HG03354 (cell line): ENCODE measurements around the gene COPB2.
A peak's percentile ranks its signal among the peaks of the same experiment; 100 is the strongest.
"Not testable (repeated sequence)": the region's sequence is repeated elsewhere in the genome, so short reads cannot be mapped to it uniquely, and the experiment has no call there.

Source experiments
- ATAC-seq: cut with Tn5 transposase; IDR thresholded peaks from one replicate; pipeline ENCODE4 v1.9.1; 2021; ENCODE audit warnings: mild to moderate bottlenecking; ENCODE audit not compliant: unreplicated experiment, poor library complexity, severe bottlenecking

The COPB2 gene

DNA sequence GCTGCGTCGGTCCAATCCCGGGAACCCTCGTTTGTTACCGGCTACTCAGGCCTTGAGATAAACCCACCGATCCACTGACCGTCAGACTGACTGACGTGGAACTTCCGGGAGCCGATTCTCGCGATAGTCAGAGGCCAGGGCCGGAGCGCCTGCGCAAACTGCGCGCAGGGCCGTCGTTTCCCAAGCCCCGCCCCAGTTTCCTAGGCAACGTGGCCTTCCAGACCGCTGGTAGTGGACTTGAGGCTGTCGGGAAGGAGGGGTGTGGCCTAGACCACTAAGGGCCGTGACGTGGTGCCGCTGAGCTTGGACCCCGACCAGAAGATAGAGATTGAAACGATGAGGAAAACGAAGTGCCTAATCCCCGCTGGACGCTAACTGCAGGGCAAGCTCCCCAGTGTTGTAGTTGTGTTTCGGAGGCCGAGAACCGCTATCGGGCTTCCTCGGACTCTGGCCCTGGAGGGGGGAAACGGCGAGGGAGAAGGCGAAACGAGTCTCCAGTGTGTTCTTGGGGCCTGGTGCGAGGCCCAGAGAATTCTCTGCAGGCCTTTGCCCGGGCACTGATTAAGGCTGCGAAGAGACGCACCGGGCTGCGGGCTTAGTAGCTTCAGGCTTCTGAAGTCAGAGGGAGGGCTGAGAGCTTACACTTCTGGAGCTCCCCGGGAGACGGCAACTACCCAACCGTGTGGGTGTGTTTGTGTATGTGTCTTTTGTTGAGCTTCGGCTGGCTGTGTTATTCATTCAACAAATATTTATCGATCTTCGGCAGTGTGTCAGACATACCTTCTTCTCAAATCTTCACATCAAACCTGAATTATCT is at the start of gene COPB2:
Gene COPB2 (minus strand): TSS at position 96 of the 817 bp plus-strand sequence. CDS start 97 bp downstream, outside the sequence.
- ATAC-seq = peak; percentile 98

GRCh38 chr3:139434764-139435307 is 45.4 kb upstream of the COPB2 start:
- ATAC-seq = no peak

- no peak for ATAC-seq
These were observed 44.8 kb upstream of the COPB2 start for GRCh38 chr3:139434228-139434627.

DNA sequence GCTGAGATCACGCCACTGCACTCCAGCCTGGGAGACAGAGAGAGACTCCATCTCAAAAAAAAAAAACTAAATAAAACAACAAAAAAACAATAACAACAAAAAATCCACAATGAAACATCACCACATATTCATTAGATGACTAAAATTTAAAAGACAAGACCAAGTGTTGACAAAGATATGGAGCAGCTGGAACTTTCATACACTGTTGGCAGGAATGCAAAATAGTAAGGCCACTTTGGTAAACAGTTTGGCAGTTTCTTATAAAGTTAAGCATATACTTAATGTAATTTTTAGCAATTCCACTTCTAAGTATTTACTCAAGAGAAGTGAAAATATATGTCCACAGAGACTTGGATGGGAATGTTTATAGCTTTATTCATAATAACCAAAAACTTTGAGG is 43.6 kb upstream of the COPB2 start:
- no peak for ATAC-seq

DNA sequence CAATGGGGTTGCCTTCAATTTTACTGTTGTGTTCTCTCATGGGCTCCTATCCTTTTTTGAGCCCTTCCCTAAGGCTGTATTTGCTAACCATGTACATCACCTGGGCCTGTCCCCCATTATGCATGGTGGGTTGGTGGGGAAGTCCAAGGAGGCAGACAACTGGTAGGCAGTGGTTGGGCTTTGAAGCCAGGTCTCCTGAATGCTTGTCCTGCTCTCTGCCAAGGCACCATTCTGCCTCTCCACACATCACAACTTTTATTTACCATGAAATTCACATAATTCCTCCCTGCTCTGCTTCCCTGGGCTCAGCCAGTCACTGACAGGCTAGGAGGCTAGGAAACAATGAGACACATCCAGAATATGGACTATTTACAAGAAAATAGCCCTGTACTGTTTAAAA is 41.0 kb upstream of the COPB2 start:
- ATAC-seq = no peak

DNA sequence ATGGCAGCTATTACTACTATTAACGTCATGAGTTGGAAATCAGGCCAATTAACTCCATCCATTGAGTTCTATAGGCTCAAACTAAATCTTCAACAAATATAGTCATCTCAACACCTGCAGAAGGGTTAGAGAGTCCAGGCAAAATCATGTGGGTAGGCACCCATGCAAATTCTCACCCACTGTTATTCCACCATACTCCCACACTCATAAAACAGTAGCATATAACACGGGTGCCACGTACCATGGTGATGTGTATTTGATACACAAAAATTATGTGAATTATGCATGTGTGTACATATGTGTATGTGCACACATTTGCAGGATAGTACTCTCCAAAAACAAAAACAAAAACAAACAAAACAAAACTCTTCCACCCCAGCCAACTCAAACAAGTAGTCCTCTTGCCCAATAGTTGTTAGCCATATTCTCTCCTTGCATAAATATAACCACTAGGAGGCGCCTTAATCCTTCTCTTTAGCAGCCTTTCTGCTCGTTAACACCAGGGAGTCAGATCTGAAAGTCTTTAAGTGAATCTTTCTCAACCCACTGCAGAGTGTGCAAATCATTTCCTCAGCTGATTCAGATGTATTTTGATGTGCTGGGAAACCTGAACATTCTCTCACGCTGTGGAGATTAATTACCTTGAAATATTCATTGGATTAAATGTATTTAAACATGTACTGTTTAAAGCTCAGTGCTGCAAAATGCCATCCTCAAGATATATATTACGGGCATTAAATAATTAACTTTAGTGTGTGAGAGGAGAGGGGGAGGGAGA is 38.0 kb upstream of the COPB2 start:
- ATAC-seq = peak; percentile 89

GRCh38 chr3:139425745-139426400 is 36.4 kb upstream of the COPB2 start:
- no peak for ATAC-seq

DNA sequence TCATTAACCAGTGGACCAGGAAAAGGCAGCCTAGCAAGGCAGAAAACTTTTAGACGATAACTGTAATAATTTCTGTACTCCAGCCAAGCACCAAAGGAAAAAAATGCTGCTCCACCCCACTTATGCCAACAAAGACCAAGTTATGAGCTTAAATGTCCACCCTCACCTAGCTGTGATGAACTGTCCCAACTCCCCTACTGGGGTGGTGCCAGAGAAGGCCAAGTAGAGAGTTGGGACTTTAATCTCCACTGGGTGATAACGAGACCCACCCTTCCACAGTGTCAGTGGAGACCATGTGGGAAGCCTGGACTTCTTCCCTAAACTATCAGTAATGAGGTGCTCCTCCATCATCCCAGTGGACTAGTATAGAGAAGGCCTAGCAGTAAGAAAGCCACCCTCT is 33.8 kb upstream of the COPB2 start:
- ATAC-seq = no peak

GRCh38 chr3:139421460-139421859 is 32.0 kb upstream of the COPB2 start:
- no peak for ATAC-seq

DNA sequence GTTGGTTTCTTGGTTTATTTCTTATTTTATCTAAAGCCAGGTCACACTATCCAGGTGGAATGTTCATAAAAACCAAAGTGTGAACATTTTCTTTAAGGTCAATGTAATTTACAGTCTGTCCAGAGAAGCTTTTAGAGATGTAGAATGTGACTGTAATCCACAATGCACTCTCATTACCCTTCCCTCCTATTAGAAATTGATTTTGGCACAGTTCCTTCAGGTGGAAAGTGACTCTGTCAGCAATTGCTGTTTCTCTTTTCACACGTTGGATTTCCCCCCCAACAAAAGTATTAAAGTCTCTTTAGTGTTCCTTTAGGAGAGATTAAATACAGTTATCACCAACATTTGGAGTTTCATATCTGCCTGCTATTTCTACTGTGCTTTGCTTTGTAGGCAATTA is 31.6 kb upstream of the COPB2 start:
- no peak for ATAC-seq

GRCh38 chr3:139418144-139418543 is 28.7 kb upstream of the COPB2 start:
- no peak for ATAC-seq

DNA sequence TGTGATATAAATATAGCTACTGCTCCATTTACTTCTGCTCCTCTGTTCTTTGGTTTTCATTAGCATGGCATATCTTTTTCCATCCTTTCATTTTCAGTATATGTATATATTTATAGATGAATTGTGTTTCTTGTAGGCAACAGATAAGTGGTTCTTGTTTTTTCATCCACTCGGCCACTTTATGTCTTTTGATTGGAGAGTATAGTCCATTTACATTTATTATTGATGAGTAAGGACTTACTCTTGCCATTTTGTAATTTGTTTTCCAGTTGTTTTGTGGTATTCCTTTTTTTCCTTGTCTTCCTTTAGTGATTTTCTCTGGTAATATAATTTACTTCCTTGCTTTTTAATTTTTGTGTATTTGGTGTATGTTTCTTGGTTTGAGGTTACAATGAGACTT is 26.8 kb upstream of the COPB2 start:
- ATAC-seq = no peak

DNA sequence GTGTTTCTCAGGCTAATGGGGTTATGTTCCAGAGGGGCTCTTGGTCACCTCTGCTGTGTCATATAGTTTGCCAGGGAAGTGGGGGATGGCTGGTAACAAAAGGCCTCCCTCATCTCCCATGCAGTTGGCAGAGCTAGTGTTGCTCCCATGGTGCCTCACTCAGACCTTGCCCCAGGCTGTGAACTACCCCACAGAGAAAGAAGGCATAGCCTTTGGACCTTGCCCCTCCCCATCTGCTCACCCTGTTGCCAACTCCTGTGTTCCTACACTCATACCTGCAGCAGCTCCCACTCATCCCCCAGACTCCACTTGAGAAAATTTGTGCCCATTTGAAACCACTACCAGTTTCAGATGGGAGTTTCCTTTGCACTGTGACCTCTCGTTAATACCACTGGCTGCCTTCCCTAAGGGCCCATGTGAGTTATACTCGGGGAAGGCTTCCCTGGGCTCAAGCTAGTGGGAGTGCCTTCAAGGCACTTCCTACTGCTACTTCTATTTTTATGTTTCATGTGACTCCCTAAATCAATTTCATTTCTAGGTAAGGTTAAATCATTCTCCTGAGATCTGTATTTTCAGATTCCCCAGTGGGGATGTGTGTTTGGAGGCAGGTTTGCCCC is 25.3 kb upstream of the COPB2 start:
- ATAC-seq = no peak

- ATAC-seq = not testable (repeated sequence)
These were observed 23.4 kb upstream of the COPB2 start for GRCh38 chr3:139412891-139413290.

DNA sequence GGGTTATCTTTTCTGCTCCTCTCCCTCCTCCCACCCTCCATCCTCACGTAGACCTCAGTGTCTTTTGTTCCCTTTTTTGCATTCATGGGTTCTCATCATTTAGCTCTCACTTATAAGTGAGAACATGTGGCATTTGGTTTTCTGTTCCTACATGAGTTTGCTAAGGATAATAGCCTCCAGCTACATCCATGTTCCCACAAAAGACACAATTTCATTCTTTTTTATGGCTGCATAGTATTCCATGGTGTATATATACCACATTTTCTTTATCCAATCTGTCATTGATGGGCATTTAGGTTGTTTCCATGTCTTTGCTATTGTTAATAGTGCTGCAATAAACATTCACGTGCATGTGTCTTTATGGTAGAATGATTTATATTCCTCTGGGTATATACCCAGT is 11.7 kb upstream of the COPB2 start:
- not testable (repeated sequence) for ATAC-seq

GRCh38 chr3:139396707-139397106 is 7.3 kb upstream of the COPB2 start:
- ATAC-seq = no peak

DNA sequence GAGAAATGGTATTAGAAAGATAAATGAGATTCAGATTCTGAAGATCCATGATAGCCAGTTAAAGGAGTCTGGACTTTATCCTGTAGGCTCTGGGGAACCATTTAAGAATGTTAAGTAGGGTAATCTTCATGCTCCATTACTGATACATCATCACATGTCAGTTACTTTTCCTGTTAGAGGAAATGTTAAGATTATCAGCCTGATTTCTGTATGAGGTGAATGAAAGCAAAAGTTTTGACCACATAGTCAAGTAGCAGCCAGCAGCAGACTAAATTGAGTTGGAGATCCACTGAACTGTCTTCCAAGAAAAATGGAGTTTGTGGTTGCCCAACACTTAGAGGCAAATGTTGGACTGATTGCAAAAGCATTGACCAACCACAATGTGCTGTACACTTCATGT is 4.7 kb upstream of the COPB2 start:
- no peak for ATAC-seq

DNA sequence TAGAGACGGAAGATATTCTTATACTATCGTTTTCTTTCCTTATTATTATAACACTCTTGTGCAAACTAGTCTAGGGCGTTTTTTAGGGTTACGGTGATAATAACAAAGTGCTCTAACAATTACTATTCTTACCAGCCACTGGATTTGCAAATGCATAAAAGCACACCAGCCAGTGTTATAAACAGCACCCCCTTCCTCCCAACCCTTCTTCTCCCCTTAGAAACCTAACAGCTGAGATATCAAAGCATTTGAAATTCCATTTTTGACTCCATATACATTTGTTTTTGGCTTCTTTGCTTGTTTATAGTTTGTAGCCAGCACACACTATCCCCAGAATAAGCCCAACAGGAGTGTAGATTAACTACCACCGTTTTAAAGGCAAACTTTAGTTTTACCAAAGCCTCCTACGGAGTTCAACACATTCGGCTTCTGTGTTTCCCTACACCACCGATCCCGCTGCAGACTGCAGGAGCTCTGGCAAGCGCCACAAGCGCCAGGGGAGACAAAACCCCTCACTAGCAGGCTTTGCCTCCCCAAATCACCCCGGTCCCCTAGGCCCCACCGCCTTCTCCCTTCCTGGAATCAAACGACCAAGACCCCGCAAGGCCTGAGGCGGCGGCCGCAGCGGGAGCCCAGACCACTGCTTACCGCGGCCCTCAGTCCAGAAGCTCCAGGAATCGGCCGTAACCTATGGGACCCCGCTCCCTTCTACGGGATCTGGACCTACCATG is 461 bp downstream of the COPB2 start:
- ATAC-seq = peak; percentile 42

- no peak for ATAC-seq
These were observed 1.4 kb downstream of the COPB2 start for GRCh38 chr3:139388077-139388476.
